ENCODE data around the gene UBN1.

DNA sequence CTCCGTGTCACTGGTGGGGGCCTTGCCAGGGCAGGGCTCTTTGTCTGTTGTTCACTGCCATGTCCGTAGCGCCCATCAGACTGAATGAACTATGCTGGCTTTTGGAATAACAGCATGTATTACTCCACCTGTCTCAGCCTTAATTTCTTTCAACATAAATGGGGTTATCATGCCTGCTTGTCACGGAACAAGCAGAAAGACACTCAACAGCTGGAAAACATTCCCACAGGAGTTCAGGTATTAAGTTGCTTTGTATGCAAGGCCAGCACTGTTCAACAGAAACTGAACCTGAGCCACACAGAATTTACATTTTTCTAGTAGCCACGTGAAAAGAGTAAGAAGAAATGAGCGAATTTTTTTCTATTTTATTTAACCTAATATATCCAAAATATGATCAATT lies 76.6 kb downstream of the UBN1 start:
- TF ChIP-seq, protein P1, sequence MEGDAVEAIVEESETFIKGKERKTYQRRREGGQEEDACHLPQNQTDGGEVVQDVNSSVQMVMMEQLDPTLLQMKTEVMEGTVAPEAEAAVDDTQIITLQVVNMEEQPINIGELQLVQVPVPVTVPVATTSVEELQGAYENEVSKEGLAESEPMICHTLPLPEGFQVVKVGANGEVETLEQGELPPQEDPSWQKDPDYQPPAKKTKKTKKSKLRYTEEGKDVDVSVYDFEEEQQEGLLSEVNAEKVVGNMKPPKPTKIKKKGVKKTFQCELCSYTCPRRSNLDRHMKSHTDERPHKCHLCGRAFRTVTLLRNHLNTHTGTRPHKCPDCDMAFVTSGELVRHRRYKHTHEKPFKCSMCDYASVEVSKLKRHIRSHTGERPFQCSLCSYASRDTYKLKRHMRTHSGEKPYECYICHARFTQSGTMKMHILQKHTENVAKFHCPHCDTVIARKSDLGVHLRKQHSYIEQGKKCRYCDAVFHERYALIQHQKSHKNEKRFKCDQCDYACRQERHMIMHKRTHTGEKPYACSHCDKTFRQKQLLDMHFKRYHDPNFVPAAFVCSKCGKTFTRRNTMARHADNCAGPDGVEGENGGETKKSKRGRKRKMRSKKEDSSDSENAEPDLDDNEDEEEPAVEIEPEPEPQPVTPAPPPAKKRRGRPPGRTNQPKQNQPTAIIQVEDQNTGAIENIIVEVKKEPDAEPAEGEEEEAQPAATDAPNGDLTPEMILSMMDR (IDR thresholded peaks at IDR 0.05) = no peak
- no peak for TF ChIP-seq POLR2A (IDR thresholded peaks at IDR 0.05)

Measured in Peyer's patch (tissue), 4 donors.